Measurements from ENCODE around the gene XRRA1. TPM values are rescaled to one million over a fixed set of nuclear protein-coding genes. Genes with fewer than 3 reads are reported as not detected.

Gene XRRA1
- total RNA-seq, 1 experiment from 2014 or later: 49.6 TPM

- Mint-ChIP-seq H3K9me3 (ENCODE audit: unreplicated experiment) (no peaks in the 10 kb centered on the region), H3K36me3 (ENCODE audit: insufficient read depth, unreplicated experiment) (peaks cover 14% of the 10 kb centered on the region), H3K4me1 (ENCODE audit: insufficient read depth, unreplicated experiment) (peaks cover 25% of the 10 kb centered on the region), H3K4me3 (ENCODE audit: unreplicated experiment) (peak overlapping the region; percentile 96), H3K27ac (ENCODE audit: low read depth, unreplicated experiment) (peak overlapping the region; percentile 3), H3K27me3 (ENCODE audit: insufficient read depth, unreplicated experiment) (no peaks in the 10 kb centered on the region)
- intact Hi-C loops (cut with micrococcal nuclease): no loop called here
- TF ChIP-seq CTCF (IDR thresholded peaks at IDR 0.05; ENCODE audit: unreplicated experiment): no peak
- no peak for DNase-seq (ENCODE audit: unreplicated experiment)
- BruUV-seq (replicated peaks): no TSS peak
- POLR2A ChIA-PET: interaction anchor here (1.0 to 3.3 kb wide), 2 partner anchors 13 to 18 kb away, joined by 3 to 23 read pairs; no protein-coding TSS in a partner anchor
- CTCF ChIA-PET: interaction anchor here (0.7 to 2.4 kb wide), 2 partner anchors 7 to 21 kb away, joined by 3 to 9 read pairs; no protein-coding TSS in a partner anchor
Observed at GRCh38 chr11:74951226-74951625, 2.3 kb upstream of the XRRA1 start.

GRCh38 chr11:74950374-74950969, 1.6 kb upstream of the XRRA1 start:
- Mint-ChIP-seq H3K9me3 (ENCODE audit: unreplicated experiment) (no peaks in the 10 kb centered on the region), H3K4me1 (ENCODE audit: insufficient read depth, unreplicated experiment) (peaks cover 22% of the 10 kb centered on the region), H3K4me3 (ENCODE audit: unreplicated experiment) (peak overlapping the region; percentile 96), H3K27me3 (ENCODE audit: insufficient read depth, unreplicated experiment) (no peaks in the 10 kb centered on the region), H3K36me3 (ENCODE audit: insufficient read depth, unreplicated experiment) (peaks cover 11% of the 10 kb centered on the region), H3K27ac (ENCODE audit: low read depth, unreplicated experiment) (peak overlapping the region; percentile 93)
- no peak for DNase-seq (ENCODE audit: unreplicated experiment)
- no peak for TF ChIP-seq CTCF (IDR thresholded peaks at IDR 0.05; ENCODE audit: unreplicated experiment)
- CTCF ChIA-PET: interaction anchor here (0.7 to 2.4 kb wide), 2 partner anchors 8 to 20 kb away, joined by 3 to 9 read pairs; no protein-coding TSS in a partner anchor
- BruUV-seq (replicated peaks): no TSS peak
- intact Hi-C loops (cut with micrococcal nuclease): no loop called here
- POLR2A ChIA-PET: interaction anchor here (0.7 to 3.3 kb wide), 4 partner anchors 12 to 460 kb away, joined by 3 to 23 read pairs (median 4); no protein-coding TSS in a partner anchor

- ChIA-PET CTCF (interaction anchor here (0.6 kb wide), 1 partner anchor 14 kb away, joined by 3 read pairs; no protein-coding TSS in a partner anchor), POLR2A (interaction anchor here (0.7 to 3.3 kb wide), 5 partner anchors 11 to 460 kb away, joined by 3 to 23 read pairs (median 4); no protein-coding TSS in a partner anchor)
- peaks cover 11% of the 10 kb centered on the region for H3K36me3 Mint-ChIP-seq (ENCODE audit: insufficient read depth, unreplicated experiment)
- peaks cover 29% of the 10 kb centered on the region for H3K4me1 Mint-ChIP-seq (ENCODE audit: insufficient read depth, unreplicated experiment)
- intact Hi-C loops (cut with micrococcal nuclease): loop anchor here (5.0 kb wide), 1 partner anchor 38 kb away; the partner anchor contains the start of gene NEU3
- DNase-seq (ENCODE audit: unreplicated experiment): no peak
- no peak for TF ChIP-seq CTCF (IDR thresholded peaks at IDR 0.05; ENCODE audit: unreplicated experiment)
- H3K9me3 Mint-ChIP-seq (ENCODE audit: unreplicated experiment): no peaks in the 10 kb centered on the region
- H3K27ac Mint-ChIP-seq (ENCODE audit: low read depth, unreplicated experiment): peak overlapping the region; percentile 93
- BruUV-seq (replicated peaks): no TSS peak
- H3K4me3 Mint-ChIP-seq (ENCODE audit: unreplicated experiment): peak overlapping the region; percentile 96
- no peaks in the 10 kb centered on the region for H3K27me3 Mint-ChIP-seq (ENCODE audit: insufficient read depth, unreplicated experiment)
Observed at GRCh38 chr11:74949753-74950137, 854 bp upstream of the XRRA1 start.

- Mint-ChIP-seq H3K4me3 (ENCODE audit: unreplicated experiment) (peak overlapping the region; percentile 96), H3K27ac (ENCODE audit: low read depth, unreplicated experiment) (peak overlapping the region; percentile 93), H3K9me3 (ENCODE audit: unreplicated experiment) (no peaks in the 10 kb centered on the region), H3K4me1 (ENCODE audit: insufficient read depth, unreplicated experiment) (peaks cover 41% of the 10 kb centered on the region), H3K36me3 (ENCODE audit: insufficient read depth, unreplicated experiment) (peaks cover 13% of the 10 kb centered on the region), H3K27me3 (ENCODE audit: insufficient read depth, unreplicated experiment) (no peaks in the 10 kb centered on the region)
- ChIA-PET POLR2A (interaction anchor here (0.6 to 3.3 kb wide), 11 partner anchors 8 to 253 kb away, joined by 3 to 23 read pairs (median 4); partner anchors contain the start of gene NEU3), CTCF (no interaction called here)
- intact Hi-C loops (cut with micrococcal nuclease): loop anchor here (5.0 kb wide), 1 partner anchor 39 kb away; the partner anchor contains the start of gene NEU3
- no peak for DNase-seq (ENCODE audit: unreplicated experiment)
- TSS peak; percentile 83 for BruUV-seq (replicated peaks)
- TF ChIP-seq CTCF (IDR thresholded peaks at IDR 0.05; ENCODE audit: unreplicated experiment): no peak
Observed at GRCh38 chr11:74948546-74948897, 369 bp downstream of the XRRA1 start.
